Panc1 (cell line): ENCODE measurements around the gene NRAS. TPM values are rescaled to one million over a fixed set of nuclear protein-coding genes. Genes with fewer than 3 reads are reported as not detected.
A peak's percentile ranks its signal among the peaks of the same experiment; 100 is the strongest.

Experiments used
- ATAC-seq: fragments of 200-7000 bp; cut with Tn5 transposase; 2 replicates; pipeline ENCODE4 v1.9.1; 2020; ENCODE audit warnings: mild to moderate bottlenecking, moderate library complexity
- BruUV-seq: library from RNA; stranded (reverse); fragments of 400-500 nt; replicated peaks from 2 replicates; lab custom pipeline; 2021; lab: Mats Ljungman, UMichigan
- CTCF ChIA-PET: fragments of 300-600 bp; sonication (Branson Sonifier 250); formaldehyde crosslinking; loops from one replicate; lab custom pipeline; 2022; ENCODE audit warnings: antibody characterized with exemption; lab: Charles Lee
- POLR2A ChIA-PET: fragments of 300-600 bp; sonication (Branson Sonifier 250); formaldehyde crosslinking; loops from one replicate; lab custom pipeline; 2022; ENCODE audit warnings: antibody characterized with exemption; lab: Charles Lee
- DNase-seq: peaks from one replicate; pipeline ENCODE4 v3.0.0-alpha.2; 2010; ENCODE audit warnings: low read depth, low spot score
- H3K27ac ChIP-seq: 2 replicates; pipeline ENCODE4 v1.5.1; 2011; ENCODE audit warnings: mild to moderate bottlenecking, low read length, inconsistent platforms
- H3K27me3 ChIP-seq: fragments of 200-500 bp; sonication (Bioruptor generic); 2 replicates; pipeline ENCODE4 v1.6.0; 2014; ENCODE audit warnings: low read length, inconsistent platforms; ENCODE audit not compliant: control insufficient read depth, insufficient read depth
- H3K36me3 ChIP-seq: fragments of 200-500 bp; sonication (Bioruptor generic); 2 replicates; pipeline ENCODE4 v1.5.1; 2014; ENCODE audit warnings: inconsistent platforms, mild to moderate bottlenecking, low read length, moderate library complexity; ENCODE audit not compliant: control insufficient read depth, insufficient read depth
- H3K4me1 ChIP-seq: 2 replicates; pipeline ENCODE4 v1.5.1; 2011; ENCODE audit warnings: inconsistent platforms, mild to moderate bottlenecking, low read length, moderate library complexity; ENCODE audit not compliant: control insufficient read depth, insufficient read depth
- H3K4me3 ChIP-seq, 2 experiments: 2 replicates each; pipeline ENCODE4 v1.5.1; 2011 to 2012; ENCODE audit warnings: low read depth in 2 of 2, low read length in 2 of 2, mild to moderate bottlenecking in 2 of 2, inconsistent platforms in 1 of 2, moderate library complexity in 1 of 2
- H3K9me3 ChIP-seq: fragments of 200-500 bp; sonication (Bioruptor generic); 2 replicates; pipeline ENCODE4 v1.5.1; 2014; ENCODE audit warnings: low read depth, mild to moderate bottlenecking, inconsistent platforms, low read length, moderate library complexity; ENCODE audit not compliant: control insufficient read depth, insufficient read depth
- POLR2AphosphoS5 ChIP-seq: IDR thresholded peaks from 2 replicates; pipeline ENCODE4 v1.6.1; 2012; ENCODE audit warnings: mild to moderate bottlenecking, low read depth, low read length, moderate library complexity
- SIN3A ChIP-seq: IDR thresholded peaks from 2 replicates; pipeline ENCODE4 v1.6.1; 2012; ENCODE audit warnings: low read depth, mild to moderate bottlenecking, low read length, moderate library complexity, borderline replicate concordance; ENCODE audit not compliant: insufficient read depth
- TCF7L2 ChIP-seq: IDR thresholded peaks from 2 replicates; pipeline ENCODE4 v1.6.1; 2011; ENCODE audit warnings: mild to moderate bottlenecking, low read depth, low read length, inconsistent platforms
- in situ Hi-C: cut with HindIII; loops from 2 replicates; pipeline ENCODE4 v1.10.0; 2016; ENCODE audit warnings: low sequenced_read_pairs, low pct_unique_long_range_greater_than_20kb
- intact Hi-C: fragments of 100-400 bp; cut with micrococcal nuclease; formaldehyde crosslinking; loops from one replicate; pipeline ENCODE4 v1.10.0; 2022; ENCODE audit not compliant: unreplicated experiment
- total RNA-seq: library from RNA; stranded (reverse); gene quantifications from one replicate; pipeline ENCODE4 v1.2.1, GENCODE V29; 2021; ENCODE audit not compliant: unreplicated experiment
- TF ChIP-seq, protein P1 (sequence below): fragments of 450-650 bp; IDR thresholded peaks from 2 replicates; pipeline ENCODE4 v1.5.1; 2017; ENCODE audit warnings: mild to moderate bottlenecking
- TF ChIP-seq, protein P2 (sequence below), 2 experiments: IDR thresholded peaks; 2 replicates each; pipeline ENCODE4 v1.6.1; 2011 to 2012; ENCODE audit warnings: low read depth in 2 of 2, control low read depth in 1 of 2, low read length in 1 of 2, mild to moderate bottlenecking in 1 of 2, moderate library complexity in 1 of 2; ENCODE audit not compliant: insufficient read depth in 1 of 2

The NRAS gene
- total RNA-seq, 1 experiment from 2014 or later: 50.2 TPM

DNA sequence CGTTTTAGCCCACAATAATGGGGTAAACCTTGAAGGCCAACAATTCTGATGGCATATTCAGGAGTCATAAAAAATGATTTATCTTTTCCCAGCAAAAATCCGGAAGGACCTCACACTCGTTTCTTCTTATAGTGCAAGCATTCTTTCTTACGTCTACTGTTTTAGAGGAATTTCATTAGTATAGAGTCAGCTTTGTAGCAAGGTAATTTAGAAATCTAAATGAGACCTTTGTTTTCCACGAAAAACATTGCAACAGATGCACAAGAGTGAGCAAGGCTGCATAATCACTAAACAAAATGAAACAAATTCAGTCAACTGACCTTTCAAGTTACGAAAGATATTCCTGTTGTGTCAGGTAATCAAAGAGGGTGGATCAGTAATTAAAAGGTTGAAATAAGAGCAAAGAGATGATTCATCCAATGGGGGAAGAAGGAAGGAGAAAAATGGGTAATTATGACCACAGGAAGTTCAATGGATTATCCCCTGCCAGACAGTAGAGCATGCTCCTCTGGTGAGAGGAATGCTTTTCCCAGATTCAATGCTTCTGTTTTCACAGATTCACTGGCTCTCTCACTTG is 41.8 kb upstream of the NRAS start:
- POLR2A ChIA-PET: no interaction called here
- H3K9me3 ChIP-seq: no peaks in the 10 kb centered on the region
- peak overlapping the region; percentile 89 to 98 for H3K4me3 ChIP-seq
- H3K27me3 ChIP-seq: no peaks in the 10 kb centered on the region
- peaks cover 20% of the 10 kb centered on the region for H3K4me1 ChIP-seq
- in situ Hi-C loops (no loop called here), intact Hi-C loops (no loop called here)
- BruUV-seq: no TSS peak
- DNase-seq: no peak
- CTCF ChIA-PET: no interaction called here
- TF ChIP-seq, protein P1, sequence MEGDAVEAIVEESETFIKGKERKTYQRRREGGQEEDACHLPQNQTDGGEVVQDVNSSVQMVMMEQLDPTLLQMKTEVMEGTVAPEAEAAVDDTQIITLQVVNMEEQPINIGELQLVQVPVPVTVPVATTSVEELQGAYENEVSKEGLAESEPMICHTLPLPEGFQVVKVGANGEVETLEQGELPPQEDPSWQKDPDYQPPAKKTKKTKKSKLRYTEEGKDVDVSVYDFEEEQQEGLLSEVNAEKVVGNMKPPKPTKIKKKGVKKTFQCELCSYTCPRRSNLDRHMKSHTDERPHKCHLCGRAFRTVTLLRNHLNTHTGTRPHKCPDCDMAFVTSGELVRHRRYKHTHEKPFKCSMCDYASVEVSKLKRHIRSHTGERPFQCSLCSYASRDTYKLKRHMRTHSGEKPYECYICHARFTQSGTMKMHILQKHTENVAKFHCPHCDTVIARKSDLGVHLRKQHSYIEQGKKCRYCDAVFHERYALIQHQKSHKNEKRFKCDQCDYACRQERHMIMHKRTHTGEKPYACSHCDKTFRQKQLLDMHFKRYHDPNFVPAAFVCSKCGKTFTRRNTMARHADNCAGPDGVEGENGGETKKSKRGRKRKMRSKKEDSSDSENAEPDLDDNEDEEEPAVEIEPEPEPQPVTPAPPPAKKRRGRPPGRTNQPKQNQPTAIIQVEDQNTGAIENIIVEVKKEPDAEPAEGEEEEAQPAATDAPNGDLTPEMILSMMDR: no peak; the same call in 1 of the 2 replicates
- TF ChIP-seq POLR2AphosphoS5: no peak
- TF ChIP-seq, protein P2, sequence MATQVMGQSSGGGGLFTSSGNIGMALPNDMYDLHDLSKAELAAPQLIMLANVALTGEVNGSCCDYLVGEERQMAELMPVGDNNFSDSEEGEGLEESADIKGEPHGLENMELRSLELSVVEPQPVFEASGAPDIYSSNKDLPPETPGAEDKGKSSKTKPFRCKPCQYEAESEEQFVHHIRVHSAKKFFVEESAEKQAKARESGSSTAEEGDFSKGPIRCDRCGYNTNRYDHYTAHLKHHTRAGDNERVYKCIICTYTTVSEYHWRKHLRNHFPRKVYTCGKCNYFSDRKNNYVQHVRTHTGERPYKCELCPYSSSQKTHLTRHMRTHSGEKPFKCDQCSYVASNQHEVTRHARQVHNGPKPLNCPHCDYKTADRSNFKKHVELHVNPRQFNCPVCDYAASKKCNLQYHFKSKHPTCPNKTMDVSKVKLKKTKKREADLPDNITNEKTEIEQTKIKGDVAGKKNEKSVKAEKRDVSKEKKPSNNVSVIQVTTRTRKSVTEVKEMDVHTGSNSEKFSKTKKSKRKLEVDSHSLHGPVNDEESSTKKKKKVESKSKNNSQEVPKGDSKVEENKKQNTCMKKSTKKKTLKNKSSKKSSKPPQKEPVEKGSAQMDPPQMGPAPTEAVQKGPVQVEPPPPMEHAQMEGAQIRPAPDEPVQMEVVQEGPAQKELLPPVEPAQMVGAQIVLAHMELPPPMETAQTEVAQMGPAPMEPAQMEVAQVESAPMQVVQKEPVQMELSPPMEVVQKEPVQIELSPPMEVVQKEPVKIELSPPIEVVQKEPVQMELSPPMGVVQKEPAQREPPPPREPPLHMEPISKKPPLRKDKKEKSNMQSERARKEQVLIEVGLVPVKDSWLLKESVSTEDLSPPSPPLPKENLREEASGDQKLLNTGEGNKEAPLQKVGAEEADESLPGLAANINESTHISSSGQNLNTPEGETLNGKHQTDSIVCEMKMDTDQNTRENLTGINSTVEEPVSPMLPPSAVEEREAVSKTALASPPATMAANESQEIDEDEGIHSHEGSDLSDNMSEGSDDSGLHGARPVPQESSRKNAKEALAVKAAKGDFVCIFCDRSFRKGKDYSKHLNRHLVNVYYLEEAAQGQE (IDR thresholded peaks at IDR 0.05; ENCODE audit: insufficient read depth in 1 of 2, low read depth in 2 of 2, low read length in 1 of 2): no peak
- no peak for TF ChIP-seq SIN3A
- no peak for TF ChIP-seq TCF7L2
- no peak for ATAC-seq
- H3K27ac ChIP-seq: peak overlapping the region; percentile 99
- peaks cover 9% of the 10 kb centered on the region for H3K36me3 ChIP-seq

DNA sequence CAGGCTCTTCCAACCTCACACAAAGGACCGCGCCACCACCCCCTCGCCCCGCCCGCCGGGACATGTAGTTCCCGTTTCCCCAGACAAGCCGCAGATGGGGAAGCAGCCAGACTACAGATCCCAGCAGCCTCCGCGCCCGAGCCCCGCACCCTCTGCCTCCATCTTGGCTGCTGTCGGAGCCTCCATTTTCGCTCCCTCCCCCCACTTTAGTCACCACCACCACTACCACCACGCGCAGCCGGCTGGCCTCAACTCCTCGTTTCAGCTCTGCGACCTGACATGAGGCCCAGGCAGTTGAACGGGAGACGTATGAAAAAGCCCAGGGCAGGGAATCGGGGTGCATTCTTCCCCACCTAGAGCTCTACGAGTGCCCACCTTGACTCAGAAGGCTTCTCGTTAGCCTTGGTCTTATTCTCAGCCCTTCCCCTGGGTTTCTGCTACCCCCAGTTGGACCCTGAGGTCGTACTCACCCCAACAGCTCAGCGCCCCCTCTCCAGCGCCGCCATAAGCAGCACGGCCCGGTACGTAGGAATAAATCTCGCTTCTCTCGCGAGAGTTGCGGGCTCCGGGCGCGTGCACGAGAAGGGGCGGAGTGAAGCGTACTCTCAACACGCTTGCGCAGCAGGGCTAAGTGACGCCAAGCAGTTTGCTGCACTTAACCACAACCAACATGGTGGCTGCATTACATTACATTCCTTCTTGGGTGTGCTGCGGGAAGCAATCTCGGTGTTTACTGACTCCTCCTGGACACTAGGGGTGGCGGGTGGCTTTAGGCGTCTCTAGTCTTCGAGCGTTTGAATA is 41.1 kb upstream of the NRAS start, which contains the start of gene CSDE1:
CSDE1 (minus strand) TSS at position 530 of the 801 bp plus-strand sequence. CDS start 18,094 bp downstream, outside the sequence.
- POLR2A ChIA-PET: no interaction called here
- Histone ChIP-seq H3K36me3 (peaks cover 9% of the 10 kb centered on the region), H3K4me3 (peak within 1 kb of the TSS; percentile 89 to 98), H3K27me3 (no peaks in the 10 kb centered on the region), H3K27ac (peak within 1 kb of the TSS; percentile 99), H3K9me3 (no peaks in the 10 kb centered on the region), H3K4me1 (peaks cover 26% of the 10 kb centered on the region)
- CTCF ChIA-PET: no interaction called here
- DNase-seq (peak; percentile 82), ATAC-seq (peak; percentile 98)
- intact Hi-C loops (no loop called here), in situ Hi-C loops (no loop called here)
- TF ChIP-seq SIN3A: peak; percentile 70; the same call in 1 of the 2 replicates
- TF ChIP-seq, protein P2 (IDR thresholded peaks at IDR 0.05; ENCODE audit: insufficient read depth in 1 of 2, low read depth in 2 of 2, low read length in 1 of 2): no peak
- TF ChIP-seq TCF7L2: no peak
- TF ChIP-seq, protein P1: peak; percentile 34
- TF ChIP-seq POLR2AphosphoS5: peak; percentile 92
- BruUV-seq: no TSS peak
